ENCODE measurements around the gene HNRNPL.
"Not testable (repeated sequence)": the region's sequence is repeated elsewhere in the genome, so short reads cannot be mapped to it uniquely, and the experiment has no call there.

The HNRNPL gene

GRCh38 chr19:38809592-38810252 is 40.1 kb downstream of the HNRNPL start:
- no peaks in the 10 kb centered on the region for H3K27me3 ChIP-seq (ENCODE audit: insufficient read depth, low read length)
- no peak overlapping the region for H2AFZ ChIP-seq (ENCODE audit: low read length, unreplicated experiment)
- H3K79me2 ChIP-seq (ENCODE audit: control insufficient read depth, insufficient read depth, low read length, unreplicated experiment): no peaks in the 10 kb centered on the region
- no peak overlapping the region for H3K4me3 ChIP-seq (ENCODE audit: low read depth, low read length)
- H3K27ac ChIP-seq (ENCODE audit: low read depth, low read length): no peak overlapping the region
- H3K4me1 ChIP-seq (ENCODE audit: control insufficient read depth, insufficient read depth, low read length, unreplicated experiment): no peaks in the 10 kb centered on the region
- no peaks in the 10 kb centered on the region for H3K36me3 ChIP-seq (ENCODE audit: insufficient read depth, low read length)

GRCh38 chr19:38808741-38809140 is 41.0 kb downstream of the HNRNPL start:
- H3K36me3 ChIP-seq (ENCODE audit: insufficient read depth, low read length): no peaks in the 10 kb centered on the region
- no peaks in the 10 kb centered on the region for H3K27me3 ChIP-seq (ENCODE audit: insufficient read depth, low read length)
- no peak overlapping the region for H2AFZ ChIP-seq (ENCODE audit: low read length, unreplicated experiment)
- no peaks in the 10 kb centered on the region for H3K79me2 ChIP-seq (ENCODE audit: control insufficient read depth, insufficient read depth, low read length, unreplicated experiment)
- no peaks in the 10 kb centered on the region for H3K4me1 ChIP-seq (ENCODE audit: control insufficient read depth, insufficient read depth, low read length, unreplicated experiment)
- H3K27ac ChIP-seq (ENCODE audit: low read depth, low read length): no peak overlapping the region
- no peak overlapping the region for H3K4me3 ChIP-seq (ENCODE audit: low read depth, low read length)

GRCh38 chr19:38807374-38808098 is 42.2 kb downstream of the HNRNPL start:
- H3K4me3 ChIP-seq (ENCODE audit: low read depth, low read length); H2AFZ ChIP-seq (ENCODE audit: low read length, unreplicated experiment); H3K79me2 ChIP-seq (ENCODE audit: control insufficient read depth, insufficient read depth, low read length, unreplicated experiment); H3K36me3 ChIP-seq (ENCODE audit: insufficient read depth, low read length); H3K27me3 ChIP-seq (ENCODE audit: insufficient read depth, low read length); H3K4me1 ChIP-seq (ENCODE audit: control insufficient read depth, insufficient read depth, low read length, unreplicated experiment); H3K27ac ChIP-seq (ENCODE audit: low read depth, low read length): not testable (repeated sequence)

GRCh38 chr19:38806371-38806770 is 43.4 kb downstream of the HNRNPL start:
- H3K4me1 ChIP-seq (ENCODE audit: control insufficient read depth, insufficient read depth, low read length, unreplicated experiment): no peaks in the 10 kb centered on the region
- H3K79me2 ChIP-seq (ENCODE audit: control insufficient read depth, insufficient read depth, low read length, unreplicated experiment): no peaks in the 10 kb centered on the region
- H3K4me3 ChIP-seq (ENCODE audit: low read depth, low read length): no peak overlapping the region
- H2AFZ ChIP-seq (ENCODE audit: low read length, unreplicated experiment): no peak overlapping the region
- no peaks in the 10 kb centered on the region for H3K27me3 ChIP-seq (ENCODE audit: insufficient read depth, low read length)
- no peak overlapping the region for H3K27ac ChIP-seq (ENCODE audit: low read depth, low read length)
- H3K36me3 ChIP-seq (ENCODE audit: insufficient read depth, low read length): no peaks in the 10 kb centered on the region

GRCh38 chr19:38805180-38805579 is 44.6 kb downstream of the HNRNPL start:
- Histone ChIP-seq H3K27ac (ENCODE audit: low read depth, low read length) (no peak overlapping the region), H3K4me3 (ENCODE audit: low read depth, low read length) (no peak overlapping the region), H3K4me1 (ENCODE audit: control insufficient read depth, insufficient read depth, low read length, unreplicated experiment) (no peaks in the 10 kb centered on the region), H3K27me3 (ENCODE audit: insufficient read depth, low read length) (no peaks in the 10 kb centered on the region), H3K79me2 (ENCODE audit: control insufficient read depth, insufficient read depth, low read length, unreplicated experiment) (no peaks in the 10 kb centered on the region), H2AFZ (ENCODE audit: low read length, unreplicated experiment) (no peak overlapping the region), H3K36me3 (ENCODE audit: insufficient read depth, low read length) (no peaks in the 10 kb centered on the region)

- no peaks in the 10 kb centered on the region for H3K36me3 ChIP-seq (ENCODE audit: insufficient read depth, low read length)
- no peaks in the 10 kb centered on the region for H3K27me3 ChIP-seq (ENCODE audit: insufficient read depth, low read length)
- no peak overlapping the region for H3K27ac ChIP-seq (ENCODE audit: low read depth, low read length)
- H2AFZ ChIP-seq (ENCODE audit: low read length, unreplicated experiment): no peak overlapping the region
- H3K4me3 ChIP-seq (ENCODE audit: low read depth, low read length): no peak overlapping the region
- no peaks in the 10 kb centered on the region for H3K79me2 ChIP-seq (ENCODE audit: control insufficient read depth, insufficient read depth, low read length, unreplicated experiment)
- H3K4me1 ChIP-seq (ENCODE audit: control insufficient read depth, insufficient read depth, low read length, unreplicated experiment): no peaks in the 10 kb centered on the region
These were observed 46.2 kb downstream of the HNRNPL start for GRCh38 chr19:38803543-38803942.

- Histone ChIP-seq H3K36me3 (ENCODE audit: insufficient read depth, low read length) (no peaks in the 10 kb centered on the region), H2AFZ (ENCODE audit: low read length, unreplicated experiment) (no peak overlapping the region), H3K79me2 (ENCODE audit: control insufficient read depth, insufficient read depth, low read length, unreplicated experiment) (no peaks in the 10 kb centered on the region), H3K27ac (ENCODE audit: low read depth, low read length) (no peak overlapping the region), H3K27me3 (ENCODE audit: insufficient read depth, low read length) (no peaks in the 10 kb centered on the region), H3K4me1 (ENCODE audit: control insufficient read depth, insufficient read depth, low read length, unreplicated experiment) (no peaks in the 10 kb centered on the region), H3K4me3 (ENCODE audit: low read depth, low read length) (no peak overlapping the region)
These were observed 48.3 kb downstream of the HNRNPL start for GRCh38 chr19:38801359-38802095.

GRCh38 chr19:38800577-38801347 is 49.0 kb downstream of the HNRNPL start:
- Histone ChIP-seq H3K27me3 (ENCODE audit: insufficient read depth, low read length) (no peaks in the 10 kb centered on the region), H3K4me3 (ENCODE audit: low read depth, low read length) (no peak overlapping the region), H3K79me2 (ENCODE audit: control insufficient read depth, insufficient read depth, low read length, unreplicated experiment) (no peaks in the 10 kb centered on the region), H2AFZ (ENCODE audit: low read length, unreplicated experiment) (no peak overlapping the region), H3K4me1 (ENCODE audit: control insufficient read depth, insufficient read depth, low read length, unreplicated experiment) (no peaks in the 10 kb centered on the region), H3K36me3 (ENCODE audit: insufficient read depth, low read length) (no peaks in the 10 kb centered on the region), H3K27ac (ENCODE audit: low read depth, low read length) (no peak overlapping the region)

GRCh38 chr19:38799104-38799503 is 50.7 kb downstream of the HNRNPL start:
- Histone ChIP-seq H3K4me3 (ENCODE audit: low read depth, low read length) (no peak overlapping the region), H3K27ac (ENCODE audit: low read depth, low read length) (no peak overlapping the region), H3K4me1 (ENCODE audit: control insufficient read depth, insufficient read depth, low read length, unreplicated experiment) (no peaks in the 10 kb centered on the region), H3K36me3 (ENCODE audit: insufficient read depth, low read length) (no peaks in the 10 kb centered on the region), H3K79me2 (ENCODE audit: control insufficient read depth, insufficient read depth, low read length, unreplicated experiment) (no peaks in the 10 kb centered on the region), H2AFZ (ENCODE audit: low read length, unreplicated experiment) (no peak overlapping the region), H3K27me3 (ENCODE audit: insufficient read depth, low read length) (no peaks in the 10 kb centered on the region)

GRCh38 chr19:38797781-38798180 is 52.0 kb downstream of the HNRNPL start:
- not testable (repeated sequence) for H3K27me3 ChIP-seq (ENCODE audit: insufficient read depth, low read length); H3K4me3 ChIP-seq (ENCODE audit: low read depth, low read length); H3K27ac ChIP-seq (ENCODE audit: low read depth, low read length); H3K79me2 ChIP-seq (ENCODE audit: control insufficient read depth, insufficient read depth, low read length, unreplicated experiment); H2AFZ ChIP-seq (ENCODE audit: low read length, unreplicated experiment); H3K36me3 ChIP-seq (ENCODE audit: insufficient read depth, low read length); H3K4me1 ChIP-seq (ENCODE audit: control insufficient read depth, insufficient read depth, low read length, unreplicated experiment)

Measured in ACC112 (cell line).